Measurements from ENCODE around the gene PTPRG.

GRCh38 chr3:62289922-62290321, 728.6 kb downstream of the PTPRG start:
- TF ChIP-seq, protein P1, sequence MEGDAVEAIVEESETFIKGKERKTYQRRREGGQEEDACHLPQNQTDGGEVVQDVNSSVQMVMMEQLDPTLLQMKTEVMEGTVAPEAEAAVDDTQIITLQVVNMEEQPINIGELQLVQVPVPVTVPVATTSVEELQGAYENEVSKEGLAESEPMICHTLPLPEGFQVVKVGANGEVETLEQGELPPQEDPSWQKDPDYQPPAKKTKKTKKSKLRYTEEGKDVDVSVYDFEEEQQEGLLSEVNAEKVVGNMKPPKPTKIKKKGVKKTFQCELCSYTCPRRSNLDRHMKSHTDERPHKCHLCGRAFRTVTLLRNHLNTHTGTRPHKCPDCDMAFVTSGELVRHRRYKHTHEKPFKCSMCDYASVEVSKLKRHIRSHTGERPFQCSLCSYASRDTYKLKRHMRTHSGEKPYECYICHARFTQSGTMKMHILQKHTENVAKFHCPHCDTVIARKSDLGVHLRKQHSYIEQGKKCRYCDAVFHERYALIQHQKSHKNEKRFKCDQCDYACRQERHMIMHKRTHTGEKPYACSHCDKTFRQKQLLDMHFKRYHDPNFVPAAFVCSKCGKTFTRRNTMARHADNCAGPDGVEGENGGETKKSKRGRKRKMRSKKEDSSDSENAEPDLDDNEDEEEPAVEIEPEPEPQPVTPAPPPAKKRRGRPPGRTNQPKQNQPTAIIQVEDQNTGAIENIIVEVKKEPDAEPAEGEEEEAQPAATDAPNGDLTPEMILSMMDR (IDR thresholded peaks at IDR 0.05): no peak
- no peak for TF ChIP-seq POLR2A (IDR thresholded peaks at IDR 0.05)
